CD14-positive monocyte (primary cell): ENCODE data around the gene PDE8B. TPM values are rescaled to one million over a fixed set of nuclear protein-coding genes. Genes with fewer than 3 reads are reported as not detected.

Experiments
- DNase-seq, 3 donors: peaks; one replicate each; pipeline ENCODE4 v3.0.0-alpha.2; 2011 to 2022
- H2AFZ ChIP-seq: 2 replicates; pipeline ENCODE4 v1.6.0; 2012; ENCODE audit warnings: mild to moderate bottlenecking, low read depth, low read length, inconsistent platforms; ENCODE audit not compliant: insufficient read depth, poor library complexity, severe bottlenecking
- H3K27ac ChIP-seq, 2 donors: 1 replicate in 1 of 2; 2 replicates in 1 of 2; pipeline ENCODE4 v1.5.1; 2012 to 2013; ENCODE audit warnings: low read length in 2 of 2, control low read depth in 1 of 2, inconsistent platforms in 1 of 2, low read depth in 1 of 2, mild to moderate bottlenecking in 1 of 2
- H3K27me3 ChIP-seq, 2 donors: one replicate each; pipeline versions ENCODE4 v1.6.0 to v1.6.1; 2011 to 2013; ENCODE audit warnings: low read length in 2 of 2; ENCODE audit not compliant: control insufficient read depth in 2 of 2, insufficient read depth in 2 of 2
- H3K36me3 ChIP-seq, 2 donors: replicated peaks in 1 of 2; 1 replicate in 1 of 2; 2 replicates in 1 of 2; pipeline versions ENCODE4 v1.5.1 to v1.6.1; 2012 to 2013; ENCODE audit warnings: low read length in 2 of 2, control low read depth in 1 of 2, inconsistent platforms in 1 of 2, mild to moderate bottlenecking in 1 of 2; ENCODE audit not compliant: insufficient read depth in 2 of 2, control insufficient read depth in 1 of 2
- H3K4me1 ChIP-seq, 2 donors: 1 replicate in 1 of 2; 2 replicates in 1 of 2; pipeline versions ENCODE4 v1.5.1 to v1.6.1; 2012 to 2013; ENCODE audit warnings: low read length in 2 of 2, control low read depth in 1 of 2, inconsistent platforms in 1 of 2, mild to moderate bottlenecking in 1 of 2, moderate library complexity in 1 of 2; ENCODE audit not compliant: insufficient read depth in 2 of 2, control insufficient read depth in 1 of 2
- H3K4me2 ChIP-seq: replicated peaks from 2 replicates; pipeline ENCODE3; 2012; ENCODE audit warnings: low read length, moderate library complexity, mild to moderate bottlenecking; ENCODE audit not compliant: poor library complexity, severe bottlenecking; ENCODE audit errors: extremely low read depth
- H3K4me3 ChIP-seq, 3 experiments: fragments of 200-600 bp in 1 of 3; sonication (generic) in 1 of 3; replicated peaks in 1 of 3; 1 replicate in 2 of 3; 2 replicates in 1 of 3; pipeline ENCODE4 v1.5.1; 2011 to 2013; ENCODE audit warnings: low read length in 3 of 3, mild to moderate bottlenecking in 3 of 3, control low read depth in 2 of 3, low read depth in 2 of 3, inconsistent platforms in 1 of 3, moderate library complexity in 1 of 3
- H3K79me2 ChIP-seq: 2 replicates; pipeline ENCODE4 v1.6.0; 2012; ENCODE audit warnings: mild to moderate bottlenecking, control low read depth, inconsistent platforms, low read length, moderate library complexity; ENCODE audit not compliant: insufficient read depth
- H3K9ac ChIP-seq: 2 replicates; pipeline ENCODE4 v1.6.0; 2017; ENCODE audit warnings: low read length, mild to moderate bottlenecking; ENCODE audit not compliant: insufficient read depth, poor library complexity, severe bottlenecking
- H3K9me3 ChIP-seq, 2 donors: replicated peaks in 1 of 2; 1 replicate in 1 of 2; 2 replicates in 1 of 2; pipeline versions ENCODE4 v1.5.1 to v1.6.1; 2012 to 2013; ENCODE audit warnings: low read length in 2 of 2, control low read depth in 1 of 2; ENCODE audit not compliant: control insufficient read depth in 1 of 2, insufficient read depth in 1 of 2
- H4K20me1 ChIP-seq: 2 replicates; pipeline ENCODE4 v1.6.0; 2012; ENCODE audit warnings: mild to moderate bottlenecking, low read length, control low read depth, moderate library complexity; ENCODE audit not compliant: insufficient read depth
- H3K27ac Mint-ChIP-seq, 7 donors: one replicate each; pipeline ENCODE4 v1.8.0; 2020; ENCODE audit warnings: mild to moderate bottlenecking in 7 of 7, mixed read lengths in 7 of 7, moderate library complexity in 6 of 7, inconsistent platforms in 2 of 7
- H3K27me3 Mint-ChIP-seq, 3 donors: one replicate each; pipeline ENCODE4 v1.8.0; 2021 to 2022; ENCODE audit warnings: low read depth in 3 of 3, mild to moderate bottlenecking in 3 of 3, mixed read lengths in 3 of 3, moderate library complexity in 3 of 3, inconsistent platforms in 1 of 3
- H3K36me3 Mint-ChIP-seq, 2 donors: one replicate each; pipeline ENCODE4 v1.8.0; 2020; ENCODE audit warnings: mixed read lengths in 2 of 2, inconsistent platforms in 1 of 2, mild to moderate bottlenecking in 1 of 2
- H3K4me1 Mint-ChIP-seq: one replicate; pipeline ENCODE4 v1.8.0; 2020; ENCODE audit warnings: mild to moderate bottlenecking, mixed read lengths
- H3K4me3 Mint-ChIP-seq, 2 donors: one replicate each; pipeline ENCODE4 v1.8.0; 2020; ENCODE audit warnings: mild to moderate bottlenecking in 2 of 2, mixed read lengths in 2 of 2, moderate library complexity in 1 of 2
- H3K9me3 Mint-ChIP-seq, 7 donors: one replicate each; pipeline ENCODE4 v1.8.0; 2020 to 2022; ENCODE audit warnings: mixed read lengths in 7 of 7, mild to moderate bottlenecking in 6 of 7, moderate library complexity in 6 of 7, inconsistent platforms in 2 of 7
- CTCF ChIP-seq: fragments of 200-600 bp; IDR thresholded peaks from one replicate; pipeline ENCODE4 v1.8.0; 2022; ENCODE audit warnings: antibody characterized with exemption, mild to moderate bottlenecking
- WGBS: methylation state at CpG from one replicate; pipeline ENCODE4 v1.1.5; 2013; ENCODE audit warnings: missing lambda C conversion rate; ENCODE audit not compliant: insufficient coverage; 5-methylcytosine and 5-hydroxymethylcytosine counted together
- intact Hi-C, 2 donors: fragments of 100-400 bp; cut with micrococcal nuclease; formaldehyde crosslinking; loops; one replicate each; pipeline versions ENCODE4 v1.15.0 to v1.15.1; 2023
- polyA plus RNA-seq, 3 donors: library from polyadenylated mRNA; depleted of rRNA in 1 of 3; unstranded in 2 of 3; stranded (reverse) in 1 of 3; fragments of 300-500 nt in 2 of 3; fragments of >200 nt in 1 of 3; fragmentation: Illumina TruSeq in 2 of 3; gene quantifications; 1 replicate in 2 of 3; 2 replicates in 1 of 3; pipeline ENCODE4 v1.2.3, GENCODE V29; 2012 to 2021

Gene PDE8B
- polyA plus RNA-seq, 3 donors: 0.11 to 0.61 (median 0.29) TPM

- H3K9ac ChIP-seq: no peak overlapping the region
- peaks cover 4% of the 10 kb centered on the region in 2 donors for H3K27me3 ChIP-seq
- H3K9me3 ChIP-seq: no peaks in the 10 kb centered on the region
- H4K20me1 ChIP-seq: no peaks in the 10 kb centered on the region
- H3K27ac ChIP-seq: no peak overlapping the region
- H3K4me2 ChIP-seq: no peak overlapping the region
- no peak overlapping the region for H3K4me3 ChIP-seq
- intact Hi-C loops: no loop called here
- no peaks in the 10 kb centered on the region for H3K4me1 ChIP-seq
- H3K27ac Mint-ChIP-seq: no peak overlapping the region
- H3K4me1 Mint-ChIP-seq: no peaks in the 10 kb centered on the region
- H3K4me3 Mint-ChIP-seq: no peak overlapping the region
- no peaks in the 10 kb centered on the region for H3K79me2 ChIP-seq
- no peak for TF ChIP-seq CTCF
- H2AFZ ChIP-seq: no peak overlapping the region
- no CpG with 5 or more reads among the region's 4 CpGs for WGBS
- DNase-seq: no peak
- H3K9me3 Mint-ChIP-seq: no peaks in the 10 kb centered on the region
- H3K36me3 ChIP-seq: no peaks in the 10 kb centered on the region
- peaks cover 0 to 2% (median 0%) of the 10 kb centered on the region in 3 donors for H3K27me3 Mint-ChIP-seq
- H3K36me3 Mint-ChIP-seq: no peaks in the 10 kb centered on the region
Observed at GRCh38 chr5:77223653-77224052, 13.2 kb downstream of the PDE8B start.

- peaks cover 0 to under 1% (median 0%) of the 10 kb centered on the region in 7 donors for H3K9me3 Mint-ChIP-seq
- Histone ChIP-seq H4K20me1 (no peaks in the 10 kb centered on the region), H3K36me3 (no peaks in the 10 kb centered on the region), H3K9ac (no peak overlapping the region), H3K4me3 (no peak overlapping the region), H3K9me3 (no peaks in the 10 kb centered on the region), H2AFZ (no peak overlapping the region), H3K79me2 (no peaks in the 10 kb centered on the region), H3K27ac (no peak overlapping the region), H3K4me2 (no peak overlapping the region), H3K4me1 (no peaks in the 10 kb centered on the region), H3K27me3 (peaks cover 4% of the 10 kb centered on the region in 2 donors)
- H3K4me3 Mint-ChIP-seq: no peak overlapping the region
- intact Hi-C loops: no loop called here
- no peak overlapping the region for H3K27ac Mint-ChIP-seq
- peaks cover 0 to 2% (median 0%) of the 10 kb centered on the region in 3 donors for H3K27me3 Mint-ChIP-seq
- no CpG with 5 or more reads among the region's 1 CpG for WGBS
- H3K36me3 Mint-ChIP-seq: no peaks in the 10 kb centered on the region
- DNase-seq: no peak
- H3K4me1 Mint-ChIP-seq: no peaks in the 10 kb centered on the region
- TF ChIP-seq CTCF: no peak
Observed at GRCh38 chr5:77224672-77225355, 14.3 kb downstream of the PDE8B start.
